Endothelial cell of umbilical vein (primary cell): ENCODE measurements around the gene DTNA. TPM values are rescaled to one million over a fixed set of nuclear protein-coding genes. Genes with fewer than 3 reads are reported as not detected.

Experiments used
- BruUV-seq: library from RNA; stranded (reverse); fragments of 400-500 nt; replicated peaks from 2 replicates; lab custom pipeline; 2021; lab: Mats Ljungman, UMichigan
- CTCF ChIA-PET: fragments of 300-600, 350-600 bp; sonication (Branson Sonifier 250); formaldehyde crosslinking; loops from one replicate; lab custom pipeline; 2021; ENCODE audit warnings: antibody characterized with exemption, inconsistent platforms; lab: Charles Lee
- POLR2A ChIA-PET: fragments of 300-600, 350-600 bp; sonication (Branson Sonifier 250); formaldehyde crosslinking; loops from one replicate; lab custom pipeline; 2021; ENCODE audit warnings: antibody characterized with exemption, inconsistent platforms; lab: Charles Lee
- DNase-seq: peaks from one replicate; pipeline ENCODE4 v3.0.0-alpha.2; 2011; ENCODE audit warnings: low read depth, low spot score
- FAIRE-seq: peaks from 2 replicates; lab custom pipeline; 2011; peaks lifted over from hg19 to GRCh38; lab: Jason Lieb, UNC
- H2AFZ ChIP-seq: 2 replicates; pipeline ENCODE4 v1.6.0; 2012; ENCODE audit warnings: low read depth, low read length, control low read depth, inconsistent platforms
- H3K27ac ChIP-seq: 2 replicates; pipeline ENCODE4 v1.5.1; 2011; ENCODE audit warnings: low read depth, mild to moderate bottlenecking, control low read depth, low read length, moderate library complexity; ENCODE audit not compliant: insufficient read depth
- H3K27me3 ChIP-seq, 2 experiments: 2 replicates each; pipeline versions ENCODE4 v1.6.0 to v1.6.1; 2011; ENCODE audit warnings: low read length in 2 of 2, mixed read lengths in 1 of 2; ENCODE audit not compliant: control insufficient read depth in 2 of 2, insufficient read depth in 2 of 2
- H3K36me3 ChIP-seq, 2 experiments: 2 replicates in 1 of 2; 3 replicates in 1 of 2; pipeline ENCODE4 v1.5.1; 2011; ENCODE audit warnings: low read length in 2 of 2, mild to moderate bottlenecking in 1 of 2, moderate library complexity in 1 of 2; ENCODE audit not compliant: control insufficient read depth in 2 of 2, insufficient read depth in 2 of 2; ENCODE audit errors: extremely low read depth in 1 of 2
- H3K4me1 ChIP-seq: 3 replicates; pipeline ENCODE4 v1.5.1; 2011; ENCODE audit warnings: mild to moderate bottlenecking, low read length; ENCODE audit not compliant: control insufficient read depth, insufficient read depth; ENCODE audit errors: extremely low read depth
- H3K4me2 ChIP-seq: 2 replicates; pipeline ENCODE4 v1.6.1; 2011; ENCODE audit warnings: low read length, control low read depth, mixed read lengths; ENCODE audit not compliant: insufficient read depth
- H3K4me3 ChIP-seq, 3 experiments: fragments of 200-600 bp in 1 of 3; sonication (generic), shearing (Covaris generic) in 1 of 3; replicated peaks in 1 of 3; 2 replicates each; pipeline ENCODE4 v1.5.1; 2011 to 2016; ENCODE audit warnings: control low read depth in 3 of 3, low read length in 3 of 3, mild to moderate bottlenecking in 2 of 3, inconsistent platforms in 1 of 3, low read depth in 1 of 3, moderate library complexity in 1 of 3; ENCODE audit not compliant: insufficient read depth in 1 of 3
- H3K79me2 ChIP-seq: 2 replicates; pipeline ENCODE4 v1.6.0; 2012; ENCODE audit warnings: low read length, inconsistent platforms; ENCODE audit not compliant: control insufficient read depth, insufficient read depth
- H3K9ac ChIP-seq: replicated peaks from 2 replicates; pipeline ENCODE3; 2011; ENCODE audit warnings: low read length, control low read depth; ENCODE audit not compliant: insufficient read depth; ENCODE audit errors: extremely low read depth
- H3K9me1 ChIP-seq: replicated peaks from 3 replicates; pipeline ENCODE4 v1.6.0; 2011; ENCODE audit warnings: mild to moderate bottlenecking, low read length; ENCODE audit not compliant: control insufficient read depth, insufficient read depth; ENCODE audit errors: extremely low read depth
- H3K9me3 ChIP-seq: replicated peaks from 2 replicates; pipeline ENCODE4 v1.5.1; 2012; ENCODE audit warnings: low read length, inconsistent platforms; ENCODE audit not compliant: control insufficient read depth, insufficient read depth
- H4K20me1 ChIP-seq: replicated peaks from 2 replicates; pipeline ENCODE3; 2011; ENCODE audit warnings: mild to moderate bottlenecking, low read length; ENCODE audit not compliant: control insufficient read depth, insufficient read depth; ENCODE audit errors: extremely low read depth
- CTCF ChIP-seq, 2 donors: IDR thresholded peaks; 1 replicate in 1 of 2; 2 replicates in 1 of 2; pipeline ENCODE4 v1.5.1; 2011; ENCODE audit warnings: low read length in 2 of 2, mild to moderate bottlenecking in 2 of 2, moderate library complexity in 2 of 2, control low read depth in 1 of 2, inconsistent platforms in 1 of 2, low read depth in 1 of 2; ENCODE audit not compliant: insufficient read depth in 1 of 2; ENCODE audit errors: extremely low read depth in 1 of 2
- EZH2 ChIP-seq: IDR thresholded peaks from 2 replicates; pipeline ENCODE4 v1.6.1; 2012; ENCODE audit warnings: borderline replicate concordance, low read depth, mild to moderate bottlenecking, moderate library complexity, low read length, inconsistent platforms; ENCODE audit not compliant: severe bottlenecking
- FOS ChIP-seq: IDR thresholded peaks from 2 replicates; pipeline ENCODE4 v1.6.1; 2011; ENCODE audit warnings: mild to moderate bottlenecking, low read length, moderate library complexity, borderline replicate concordance; ENCODE audit not compliant: insufficient read depth
- GATA2 ChIP-seq: IDR thresholded peaks from 2 replicates; pipeline ENCODE4 v1.7.0; 2011; ENCODE audit warnings: low read depth, mild to moderate bottlenecking, moderate library complexity, mixed read lengths, low read length; ENCODE audit not compliant: insufficient read length, insufficient read depth
- JUN ChIP-seq: IDR thresholded peaks from 2 replicates; pipeline ENCODE4 v1.6.1; 2011; ENCODE audit warnings: borderline replicate concordance, low read depth; ENCODE audit not compliant: insufficient read length, insufficient read depth
- MAX ChIP-seq: IDR thresholded peaks from 2 replicates; pipeline ENCODE4 v1.6.1; 2011; ENCODE audit not compliant: insufficient read depth, insufficient read length
- MYC ChIP-seq: IDR thresholded peaks from one replicate; pipeline ENCODE4 v1.6.1; 2011; ENCODE audit warnings: mild to moderate bottlenecking, low read depth, low read length
- POLR2A ChIP-seq: IDR thresholded peaks from 2 replicates; pipeline ENCODE4 v1.6.1; 2012; ENCODE audit warnings: low read depth, mild to moderate bottlenecking, control low read depth, low read length
- POLR2AphosphoS5 ChIP-seq: IDR thresholded peaks from 2 replicates; pipeline ENCODE4 v1.6.1; 2012; ENCODE audit warnings: low read depth, mild to moderate bottlenecking, control low read depth, low read length, moderate library complexity; ENCODE audit not compliant: insufficient read depth
- dilution Hi-C: fragments of 300-500 bp; cut with MboI; formaldehyde crosslinking; loops from one replicate; pipeline ENCODE4 v1.15.0; 2019; ENCODE audit warnings: low sequenced_read_pairs; ENCODE audit not compliant: extremely low pct_ligation_motif_present
- intact Hi-C: fragments of 100-400 bp; cut with micrococcal nuclease; formaldehyde crosslinking; loops from one replicate; pipeline ENCODE4 v1.10.0; 2022
- polyA plus RNA-seq, 4 experiments: library from polyadenylated mRNA; depleted of rRNA in 3 of 4; stranded (reverse) in 3 of 4; unstranded in 1 of 4; fragments of >200 nt; gene quantifications; 2 replicates each; pipeline versions ENCODE4 v1.2.1 to v1.2.3, GENCODE V29; 2011 to 2012; ENCODE audit warnings: missing spikeins in 1 of 4
- total RNA-seq: library from RNA; stranded (reverse); gene quantifications from 2 replicates; pipeline ENCODE4 v1.2.3, GENCODE V29; 2021

DTNA gene
- total and polyA plus RNA-seq, 2 donors (not counting 3 experiments of a cell fraction or from before 2014, with no cell fraction given) = 6.6 to 15.3 TPM

GRCh38 chr18:34758378-34758948 lies 48.4 kb downstream of the DTNA start:
- no peaks in the 10 kb centered on the region for H4K20me1 ChIP-seq
- no peak overlapping the region for H3K4me2 ChIP-seq
- H3K27me3 ChIP-seq = no peaks in the 10 kb centered on the region
- ChIA-PET POLR2A (no interaction called here), CTCF (interaction anchor here (1.2 kb wide), 1 partner anchor 29 kb away, joined by 3 read pairs; no protein-coding TSS in a partner anchor)
- intact Hi-C loops = no loop called here
- dilution Hi-C loops = no loop called here
- no peak overlapping the region for H2AFZ ChIP-seq
- H3K4me3 ChIP-seq = no peak overlapping the region
- no peaks in the 10 kb centered on the region for H3K79me2 ChIP-seq
- H3K9ac ChIP-seq = no peak overlapping the region
- no peaks in the 10 kb centered on the region for H3K4me1 ChIP-seq
- H3K9me3 ChIP-seq = no peaks in the 10 kb centered on the region
- no peak overlapping the region for H3K27ac ChIP-seq
- no peaks in the 10 kb centered on the region for H3K36me3 ChIP-seq
- TF ChIP-seq GATA2 (no peak), POLR2AphosphoS5 (no peak), MAX (no peak), POLR2A (no peak), EZH2 (no peak), MYC (no peak), JUN (no peak), FOS (no peak), CTCF (IDR thresholded peaks at IDR 0.05; ENCODE audit: extremely low read depth in 1 of 2, insufficient read depth in 1 of 2, low read depth in 1 of 2, low read length in 2 of 2) (no peak)
- H3K9me1 ChIP-seq = no peaks in the 10 kb centered on the region
- no TSS peak for BruUV-seq
- FAIRE-seq (no peak), DNase-seq (no peak)
